Mucosa of stomach (tissue), 1 donor: ENCODE measurements around the gene HPCAL1.

Experiments
- H3K27me3 ChIP-seq: one replicate; pipeline ENCODE4 v1.7.0; 2013; ENCODE audit warnings: mild to moderate bottlenecking, low read length; ENCODE audit not compliant: control insufficient read depth, insufficient read depth
- H3K36me3 ChIP-seq: one replicate; pipeline ENCODE4 v1.7.0; 2013; ENCODE audit warnings: low read length; ENCODE audit not compliant: control insufficient read depth, insufficient read depth
- H3K4me1 ChIP-seq: one replicate; pipeline ENCODE4 v1.7.0; 2013; ENCODE audit warnings: mild to moderate bottlenecking, low read length; ENCODE audit not compliant: control insufficient read depth, insufficient read depth
- H3K4me3 ChIP-seq: one replicate; pipeline ENCODE4 v1.7.0; 2013; ENCODE audit warnings: low read length
- H3K9ac ChIP-seq: one replicate; pipeline ENCODE4 v1.7.0; 2013; ENCODE audit warnings: mild to moderate bottlenecking, low read length, moderate library complexity
- H3K9me3 ChIP-seq: one replicate; pipeline ENCODE4 v1.7.0; 2013; ENCODE audit warnings: mild to moderate bottlenecking, low read length, moderate library complexity; ENCODE audit not compliant: control insufficient read depth
- donor health status: Pancreatic carcinoma.

The HPCAL1 gene

GRCh38 chr2:10331702-10332401 lies 29.1 kb downstream of the HPCAL1 start:
- H3K27me3 ChIP-seq: no peaks in the 10 kb centered on the region
- H3K9ac ChIP-seq: no peak overlapping the region
- peaks cover 3% of the 10 kb centered on the region for H3K9me3 ChIP-seq
- no peaks in the 10 kb centered on the region for H3K36me3 ChIP-seq
- no peak overlapping the region for H3K4me3 ChIP-seq
- H3K4me1 ChIP-seq: peaks cover 39% of the 10 kb centered on the region

DNA sequence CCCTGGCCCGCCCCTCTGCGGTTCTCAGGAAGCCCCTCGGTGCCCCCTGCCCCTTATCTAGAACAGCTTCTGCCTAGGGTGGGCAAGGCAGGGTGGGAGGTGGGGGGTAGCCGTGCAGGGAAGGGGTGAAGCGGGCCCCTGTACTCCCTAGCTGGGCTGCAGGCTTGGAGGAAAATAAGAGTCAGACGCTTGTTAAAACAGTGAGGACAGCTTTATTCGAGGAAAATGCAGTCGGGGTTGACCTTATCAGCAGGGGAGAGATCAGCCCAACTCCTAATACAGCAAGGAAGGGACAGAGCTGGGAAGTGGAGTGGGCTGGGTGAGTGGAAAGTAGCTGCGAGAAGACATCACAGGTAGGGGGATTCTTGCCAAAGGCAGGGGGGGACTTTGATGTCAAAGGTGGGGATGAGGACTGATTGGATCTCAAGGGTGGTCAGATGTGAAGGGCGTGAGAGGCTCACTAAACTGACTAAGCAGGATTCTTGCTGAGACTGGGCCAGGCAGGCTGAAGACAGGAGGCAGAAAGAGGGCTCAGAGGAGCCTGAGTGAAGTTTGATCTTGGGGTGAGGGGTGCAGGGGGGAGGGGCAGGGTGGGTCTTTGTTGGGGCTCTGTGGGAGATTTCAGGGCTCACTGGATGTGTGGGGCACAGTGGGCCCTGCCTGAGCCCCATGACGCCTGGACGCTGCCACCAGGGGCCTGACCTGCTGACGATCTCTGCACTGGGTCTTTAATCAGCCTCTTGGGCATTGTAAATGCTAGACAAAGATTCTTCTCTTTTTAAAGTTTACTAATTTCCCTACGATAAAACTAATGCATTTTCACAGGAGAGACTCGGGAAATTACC lies 29.9 kb downstream of the HPCAL1 start:
- H3K27me3 ChIP-seq: no peaks in the 10 kb centered on the region
- no peak overlapping the region for H3K4me3 ChIP-seq
- peaks cover 3% of the 10 kb centered on the region for H3K9me3 ChIP-seq
- peaks cover 38% of the 10 kb centered on the region for H3K4me1 ChIP-seq
- no peaks in the 10 kb centered on the region for H3K36me3 ChIP-seq
- H3K9ac ChIP-seq: no peak overlapping the region

- no peak overlapping the region for H3K4me3 ChIP-seq
- H3K9ac ChIP-seq: no peak overlapping the region
- peaks cover 3% of the 10 kb centered on the region for H3K9me3 ChIP-seq
- no peaks in the 10 kb centered on the region for H3K27me3 ChIP-seq
- peaks cover 38% of the 10 kb centered on the region for H3K4me1 ChIP-seq
- no peaks in the 10 kb centered on the region for H3K36me3 ChIP-seq
Observed at GRCh38 chr2:10333247-10333613, 30.5 kb downstream of the HPCAL1 start.

GRCh38 chr2:10333966-10334365 lies 31.3 kb downstream of the HPCAL1 start:
- Histone ChIP-seq H3K9ac (no peak overlapping the region), H3K4me1 (peaks cover 39% of the 10 kb centered on the region), H3K4me3 (no peak overlapping the region), H3K36me3 (no peaks in the 10 kb centered on the region), H3K9me3 (peaks cover 3% of the 10 kb centered on the region), H3K27me3 (no peaks in the 10 kb centered on the region)

GRCh38 chr2:10335046-10335840 lies 32.5 kb downstream of the HPCAL1 start:
- Histone ChIP-seq H3K4me3 (no peak overlapping the region), H3K36me3 (no peaks in the 10 kb centered on the region), H3K9me3 (peaks cover 3% of the 10 kb centered on the region), H3K4me1 (peaks cover 36% of the 10 kb centered on the region), H3K27me3 (no peaks in the 10 kb centered on the region), H3K9ac (no peak overlapping the region)

GRCh38 chr2:10336283-10336682 lies 33.6 kb downstream of the HPCAL1 start:
- peaks cover 3% of the 10 kb centered on the region for H3K9me3 ChIP-seq
- H3K9ac ChIP-seq: no peak overlapping the region
- H3K36me3 ChIP-seq: no peaks in the 10 kb centered on the region
- H3K4me3 ChIP-seq: no peak overlapping the region
- H3K4me1 ChIP-seq: peaks cover 27% of the 10 kb centered on the region
- no peaks in the 10 kb centered on the region for H3K27me3 ChIP-seq

DNA sequence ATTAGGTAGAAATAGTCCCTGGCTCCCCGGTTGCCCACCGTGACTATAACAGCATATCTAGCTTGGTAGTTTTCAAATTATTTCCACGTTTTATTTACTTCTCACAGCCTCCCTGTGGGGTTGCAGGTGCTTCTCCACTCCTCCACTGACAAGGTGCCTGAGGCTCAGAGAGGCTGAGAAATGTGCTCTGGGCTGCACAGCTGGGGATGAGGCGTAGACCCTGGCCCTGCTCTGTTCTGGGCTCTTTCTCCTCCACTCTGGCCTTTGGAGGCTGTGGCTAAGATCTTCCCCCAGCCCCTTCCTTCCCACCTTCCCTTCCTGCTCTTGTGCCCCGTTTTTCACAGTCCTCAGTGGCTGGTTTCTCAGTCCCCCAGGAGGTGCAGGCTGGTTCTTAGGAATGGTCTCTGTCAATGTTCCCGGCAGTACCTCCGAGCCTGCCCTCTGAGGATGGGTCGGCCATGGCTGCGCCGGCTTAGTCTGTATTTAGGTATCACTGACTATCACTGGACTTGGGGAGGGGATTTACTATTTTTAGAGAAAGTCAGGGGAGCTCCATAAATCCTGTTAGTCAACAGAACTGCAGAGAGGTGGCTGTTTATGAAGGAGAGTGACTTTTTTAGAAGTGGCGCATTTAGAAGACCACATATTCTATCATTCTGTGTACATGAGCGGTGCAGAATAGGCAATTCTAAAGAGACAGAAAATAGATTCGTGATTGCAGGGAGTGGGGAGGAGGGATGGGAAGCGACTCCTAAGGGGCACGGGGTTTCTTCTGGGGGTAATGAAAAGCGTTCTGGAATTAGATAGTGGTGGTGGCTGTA lies 35.0 kb downstream of the HPCAL1 start:
- H3K4me1 ChIP-seq: peaks cover 23% of the 10 kb centered on the region
- no peak overlapping the region for H3K9ac ChIP-seq
- H3K36me3 ChIP-seq: no peaks in the 10 kb centered on the region
- peaks cover 3% of the 10 kb centered on the region for H3K9me3 ChIP-seq
- no peaks in the 10 kb centered on the region for H3K27me3 ChIP-seq
- H3K4me3 ChIP-seq: no peak overlapping the region

DNA sequence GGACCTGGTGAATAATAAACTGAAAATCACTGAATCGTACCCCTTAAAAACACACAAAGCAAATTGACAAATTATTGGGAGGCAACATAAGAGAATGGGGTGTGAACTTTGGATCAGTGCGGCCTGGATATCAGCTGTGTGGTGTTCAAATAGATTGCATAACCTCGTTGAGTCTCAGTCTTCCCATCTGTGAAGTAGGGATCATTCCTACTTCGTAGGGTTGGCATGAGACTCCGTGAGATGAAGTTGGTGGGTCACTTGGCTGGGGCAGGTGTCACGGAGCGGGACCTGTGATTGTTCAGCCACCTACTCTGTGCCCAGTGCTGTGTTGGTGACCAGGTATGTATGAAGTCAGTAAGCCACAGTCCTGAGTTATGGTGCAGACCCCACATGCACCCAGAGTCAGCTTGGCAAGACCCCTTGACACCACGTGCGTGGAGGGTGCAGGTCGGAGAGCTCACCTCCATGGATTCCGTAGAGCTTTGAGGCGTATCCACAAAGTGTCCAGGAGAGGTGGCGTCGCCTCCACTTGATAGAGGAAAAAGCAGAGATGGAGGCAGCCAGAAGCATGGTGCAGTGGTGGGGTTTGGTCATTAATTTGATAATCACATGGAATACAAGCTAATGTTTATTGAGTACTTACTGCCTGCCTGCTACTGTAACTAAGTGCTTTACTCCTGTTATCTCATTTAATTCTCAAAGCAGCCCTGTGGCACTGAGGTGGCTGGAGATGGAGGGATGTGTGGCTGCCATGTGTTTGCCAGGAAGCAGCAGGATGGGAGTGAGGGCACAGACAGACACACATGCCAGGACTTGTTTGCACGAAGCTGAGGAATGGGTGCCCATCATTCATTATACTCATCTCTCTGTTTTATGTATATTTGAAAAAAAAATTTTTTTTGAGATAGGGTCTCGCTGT lies 35.8 kb downstream of the HPCAL1 start:
- H3K4me3 ChIP-seq: no peak overlapping the region
- peaks cover 26% of the 10 kb centered on the region for H3K4me1 ChIP-seq
- H3K9me3 ChIP-seq: peaks cover 3% of the 10 kb centered on the region
- no peaks in the 10 kb centered on the region for H3K27me3 ChIP-seq
- no peak overlapping the region for H3K9ac ChIP-seq
- no peaks in the 10 kb centered on the region for H3K36me3 ChIP-seq

DNA sequence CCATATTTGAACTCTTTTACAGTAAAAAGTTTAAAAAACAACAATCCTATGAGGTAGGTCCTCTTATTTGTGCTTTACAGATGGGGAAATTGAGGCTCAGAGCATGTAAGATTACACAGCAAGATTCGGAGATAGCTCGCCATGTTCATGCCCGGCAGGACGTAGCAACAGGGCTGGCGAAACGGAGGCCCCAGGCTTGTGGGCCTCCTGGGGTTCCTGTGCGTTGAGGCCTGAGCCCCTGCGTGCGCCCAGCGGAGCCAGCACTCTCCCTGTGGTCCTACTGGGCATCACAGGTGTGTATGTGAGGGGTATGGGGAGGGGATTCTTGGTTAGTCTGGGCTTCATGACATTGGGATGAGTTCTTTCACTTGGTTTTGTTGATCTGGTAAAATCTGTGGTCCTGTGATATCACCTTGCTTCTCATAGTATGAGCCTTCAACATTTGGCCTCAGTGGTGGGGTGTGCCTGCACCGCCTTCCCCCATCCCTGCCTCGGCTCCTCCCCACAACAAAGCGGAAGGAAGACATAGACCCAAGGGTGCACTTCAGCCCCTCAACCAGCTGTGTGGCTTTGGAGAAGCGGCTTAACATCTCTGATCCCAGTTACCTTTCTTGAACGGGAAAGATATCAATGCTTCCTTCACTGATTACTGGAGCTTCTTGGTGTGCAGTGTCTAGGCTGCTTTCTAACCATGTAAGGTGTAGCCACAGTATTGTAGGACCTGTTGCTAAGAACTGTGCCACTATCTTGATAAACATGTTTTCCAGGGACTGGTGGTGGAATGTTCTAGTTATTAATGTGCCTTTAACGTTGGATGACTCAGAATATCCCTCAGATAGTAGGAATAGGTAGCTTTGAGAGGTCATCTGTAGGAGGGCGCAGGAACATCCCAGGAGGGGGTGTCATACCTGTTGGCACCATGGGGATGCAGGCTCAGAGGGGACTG lies 37.2 kb downstream of the HPCAL1 start:
- Histone ChIP-seq H3K36me3 (no peaks in the 10 kb centered on the region), H3K4me1 (peaks cover 30% of the 10 kb centered on the region), H3K27me3 (no peaks in the 10 kb centered on the region), H3K9ac (no peak overlapping the region), H3K4me3 (no peak overlapping the region), H3K9me3 (peaks cover 3% of the 10 kb centered on the region)

DNA sequence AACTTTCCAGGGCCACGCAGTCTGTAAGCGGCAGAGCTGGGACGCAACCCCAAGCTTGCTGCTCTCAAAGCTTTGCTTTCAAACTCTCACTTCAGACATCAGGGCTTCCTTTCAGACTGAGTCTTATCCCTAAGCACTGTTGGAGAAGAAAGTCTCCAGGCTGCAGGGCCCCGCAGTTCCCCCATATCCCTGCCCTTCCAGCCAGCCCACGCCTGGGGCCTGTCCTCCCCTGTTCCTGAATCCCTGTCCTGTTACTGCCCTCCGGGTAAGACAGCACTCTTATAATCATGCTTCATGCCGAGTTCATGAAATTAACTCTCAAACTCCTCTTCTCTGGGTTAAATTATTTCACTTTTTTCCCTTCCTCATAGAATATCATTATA lies 37.9 kb downstream of the HPCAL1 start:
- no peaks in the 10 kb centered on the region for H3K36me3 ChIP-seq
- H3K4me3 ChIP-seq: no peak overlapping the region
- H3K4me1 ChIP-seq: peaks cover 30% of the 10 kb centered on the region
- no peaks in the 10 kb centered on the region for H3K27me3 ChIP-seq
- no peak overlapping the region for H3K9ac ChIP-seq
- no peaks in the 10 kb centered on the region for H3K9me3 ChIP-seq
